Stimulated activated CD4-positive, alpha-beta T cell treated with anti-CD3 and anti-CD28 coated beads, Interleukin-12 subunit alpha, Interleukin-12 subunit beta, amount 100 ng/mL, for 4 hours (primary cell): ENCODE data around the gene RFESD.
"Not testable (repeated sequence)": the region's sequence is repeated elsewhere in the genome, so short reads cannot be mapped to it uniquely, and the experiment has no call there.

Experiments
- DNase-seq: peaks from one replicate; pipeline ENCODE4 v3.0.0-alpha.2; 2020

RFESD gene

DNA sequence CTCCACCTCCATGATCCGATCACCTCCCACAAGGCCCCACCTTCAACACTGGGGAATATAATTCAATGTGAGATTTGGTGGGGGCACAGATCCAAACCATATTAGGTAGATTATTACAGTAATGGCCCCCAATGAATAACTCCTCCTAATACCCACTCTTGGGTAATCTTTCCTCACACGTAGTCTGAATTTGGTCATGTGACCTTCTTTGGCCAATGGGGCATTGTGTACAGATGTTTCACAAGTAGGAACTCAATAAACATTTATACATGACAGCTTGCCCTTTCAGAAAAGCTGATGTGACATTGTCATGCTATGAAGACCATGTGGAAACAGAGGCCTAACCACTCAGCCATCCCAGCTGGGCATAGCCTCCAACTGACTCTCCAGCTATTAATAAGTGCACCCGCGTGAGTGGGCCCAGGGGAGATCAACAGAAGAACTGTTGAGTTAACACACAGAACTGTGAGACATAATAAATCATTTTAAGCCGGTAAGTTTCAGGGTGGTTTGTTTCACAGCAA, 16.1 kb upstream of the RFESD start:
- no peak for DNase-seq

DNA sequence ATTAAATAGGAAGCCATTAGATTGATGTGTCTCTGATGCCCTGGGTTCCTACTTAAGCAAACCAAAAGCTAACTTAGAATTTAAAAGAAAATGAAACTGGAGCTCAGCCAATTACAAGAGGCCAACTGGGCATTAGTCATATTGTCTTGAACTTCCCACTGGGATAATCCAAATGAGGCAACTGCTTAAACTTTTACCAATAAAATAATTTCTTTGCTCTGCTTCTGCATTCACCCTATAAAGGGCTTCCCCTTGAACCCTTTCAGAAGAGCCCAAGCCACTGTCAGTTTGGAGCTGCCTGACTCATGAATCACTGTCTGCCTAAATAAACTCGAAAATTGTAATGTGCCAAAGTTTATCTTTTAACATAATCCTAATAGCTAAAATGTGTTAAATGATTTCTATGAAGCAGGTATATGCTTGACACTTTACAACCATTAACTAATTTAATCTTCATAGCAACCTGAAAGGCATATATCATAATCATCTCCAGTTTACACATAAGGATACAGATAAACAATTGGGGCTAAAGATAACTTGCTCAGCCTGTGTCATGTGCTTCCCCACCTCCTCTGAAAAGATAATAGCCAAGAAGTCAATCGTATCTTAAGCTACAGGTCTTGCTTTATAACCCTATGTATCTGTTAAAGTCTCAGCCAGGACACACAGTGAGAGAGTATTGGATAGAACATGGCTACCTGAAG, 15.2 kb upstream of the RFESD start:
- DNase-seq = no peak

DNA sequence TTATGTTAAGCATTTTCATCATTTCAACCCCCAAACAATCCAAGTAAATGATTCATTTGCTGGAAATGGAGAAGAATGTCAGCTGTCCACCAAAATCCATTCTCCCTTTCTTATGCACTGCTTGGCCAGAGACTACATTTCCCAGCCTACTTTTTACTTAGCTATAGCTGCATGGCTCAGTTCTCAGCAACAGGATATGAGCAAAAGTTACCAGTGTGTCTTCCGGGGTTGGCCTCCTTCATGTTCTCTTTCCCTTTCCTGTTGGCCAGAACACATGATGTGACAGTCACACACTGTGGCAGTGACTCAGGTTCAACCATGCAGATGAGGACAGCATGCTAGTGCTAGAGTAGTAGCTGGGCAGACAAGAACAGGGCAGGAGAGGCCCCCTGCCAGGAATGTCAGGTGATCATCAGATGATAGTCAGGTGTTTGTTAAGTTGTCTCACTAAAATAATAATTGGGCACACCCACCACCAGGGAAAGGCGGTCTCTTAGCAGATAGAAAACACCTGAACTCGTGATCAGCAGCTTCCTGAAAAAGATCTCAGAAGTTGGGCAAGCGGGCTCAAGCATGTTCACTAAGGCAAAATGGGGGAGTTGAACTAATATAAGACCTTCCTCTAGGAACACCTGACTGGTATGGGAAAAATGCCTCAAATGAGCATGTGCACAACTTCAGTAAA, 14.4 kb upstream of the RFESD start:
- peak; percentile 56 for DNase-seq

DNA sequence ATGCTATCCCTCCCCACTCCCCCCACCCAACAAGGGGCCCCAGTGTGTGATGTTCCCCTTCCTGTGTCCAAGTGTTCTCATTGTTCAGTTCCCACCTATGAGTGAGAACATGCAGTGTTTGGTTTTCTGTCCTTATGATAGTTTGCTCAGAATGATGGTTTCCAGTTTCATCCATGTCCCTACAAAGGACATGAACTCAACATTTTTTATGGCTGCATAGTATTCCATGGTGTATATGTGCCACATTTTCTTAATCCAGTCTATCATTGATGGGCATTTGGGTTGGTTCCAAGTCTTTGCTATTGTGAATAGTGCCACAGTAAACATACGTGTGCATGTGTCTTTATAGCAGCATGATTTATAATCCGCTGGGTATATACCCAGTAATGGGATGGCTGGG, 13.6 kb upstream of the RFESD start:
- not testable (repeated sequence) for DNase-seq

DNA sequence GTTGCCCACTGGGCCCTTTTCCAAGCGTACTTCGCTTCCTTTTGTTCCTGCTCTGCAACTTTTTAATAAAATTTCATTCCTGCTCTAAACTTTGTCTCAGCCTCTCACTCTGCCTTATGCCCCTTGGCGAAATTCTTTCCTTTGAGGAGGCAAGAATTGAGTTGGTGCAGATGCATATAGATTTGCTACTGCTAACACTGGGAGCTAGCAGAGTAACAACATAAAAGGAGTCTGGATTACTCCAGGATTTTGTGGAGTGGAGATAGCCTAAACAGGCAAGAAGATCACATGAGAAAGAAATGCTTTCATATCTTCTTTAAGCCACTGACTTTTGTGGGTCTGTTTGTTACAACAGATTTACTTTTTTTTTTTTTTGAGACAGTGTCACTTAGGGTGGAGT, 12.9 kb upstream of the RFESD start:
- no peak for DNase-seq

DNA sequence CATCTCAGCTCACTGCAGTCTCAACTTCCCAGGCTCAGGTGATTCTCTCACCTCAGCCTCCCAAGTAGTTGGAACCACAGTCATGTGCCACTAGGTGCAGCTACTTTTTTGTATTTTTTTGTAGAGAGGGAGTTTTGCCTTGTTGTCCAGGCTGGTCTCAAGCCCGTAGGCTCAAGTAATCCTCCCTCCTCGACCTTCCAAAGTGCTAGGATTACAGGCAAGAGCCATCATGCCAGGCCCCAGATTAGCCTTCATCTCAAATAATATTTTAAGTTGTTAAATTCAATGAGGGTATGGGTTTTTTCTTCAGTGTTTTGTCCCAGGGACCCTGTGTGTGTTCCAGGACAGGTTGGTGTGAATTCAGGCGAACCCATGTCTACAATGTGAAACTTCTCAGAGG, 12.5 kb upstream of the RFESD start:
- no peak for DNase-seq

DNA sequence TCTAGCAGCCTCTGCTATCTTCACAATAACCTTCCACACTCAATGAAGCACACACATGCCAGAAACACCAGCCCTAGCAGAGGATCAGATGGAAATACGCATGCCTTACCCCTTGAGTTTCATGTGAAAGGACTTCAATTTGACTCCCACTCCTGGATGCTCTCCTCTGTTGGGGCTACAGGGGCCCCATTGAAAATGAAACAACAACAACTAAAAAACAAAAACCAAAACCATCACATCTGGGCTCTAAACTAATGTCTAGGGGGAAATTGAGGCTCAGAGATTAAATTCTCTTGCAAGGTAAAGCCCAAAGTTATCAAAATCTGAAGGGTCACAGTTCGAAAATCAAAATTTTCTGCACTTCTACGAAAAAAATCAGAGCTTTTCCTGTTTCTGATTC, 7.9 kb upstream of the RFESD start:
- DNase-seq = no peak

DNA sequence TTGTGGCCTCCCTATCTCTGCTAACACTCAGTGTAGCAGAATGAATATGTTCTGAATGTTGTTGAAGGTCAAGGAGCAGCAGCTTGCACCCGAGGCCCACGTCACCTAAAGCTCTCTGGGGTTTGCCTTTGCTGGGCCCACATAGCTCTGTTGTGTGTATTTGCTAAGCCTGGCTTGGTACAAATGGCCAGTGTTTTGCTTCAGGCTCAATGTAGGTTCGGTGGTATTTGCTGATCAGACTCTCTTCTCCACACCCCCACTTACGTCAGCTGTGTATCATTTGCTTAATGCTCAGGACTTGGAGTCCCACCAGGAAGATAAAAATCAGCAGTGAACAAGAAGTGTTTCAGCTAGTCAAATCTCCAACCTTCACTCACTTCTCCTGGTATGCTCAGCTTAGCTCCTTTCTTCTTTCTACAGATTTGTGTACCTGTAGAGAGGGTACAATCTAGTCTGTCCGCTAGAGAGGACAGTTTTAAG, 4.8 kb upstream of the RFESD start:
- DNase-seq = no peak

DNA sequence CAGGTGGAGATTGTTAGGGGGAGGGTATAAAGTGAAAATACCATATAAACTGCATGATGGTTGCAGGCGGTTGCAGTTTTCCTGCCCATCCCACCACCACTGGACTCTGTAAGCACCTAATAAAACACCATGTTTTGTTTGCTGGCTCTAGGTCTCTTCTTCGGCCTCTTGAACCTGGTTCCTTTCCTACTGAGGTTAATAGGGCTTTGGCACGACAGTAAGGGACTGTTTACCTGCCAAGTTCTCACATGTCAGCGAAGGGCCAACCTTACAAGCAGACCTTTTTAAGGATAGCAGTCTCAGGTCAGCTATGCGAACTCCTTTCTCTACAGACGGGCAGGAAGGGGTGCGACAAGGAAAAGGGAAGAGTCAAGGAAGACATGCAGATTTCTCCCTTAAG, 3.4 kb upstream of the RFESD start:
- no peak for DNase-seq

DNA sequence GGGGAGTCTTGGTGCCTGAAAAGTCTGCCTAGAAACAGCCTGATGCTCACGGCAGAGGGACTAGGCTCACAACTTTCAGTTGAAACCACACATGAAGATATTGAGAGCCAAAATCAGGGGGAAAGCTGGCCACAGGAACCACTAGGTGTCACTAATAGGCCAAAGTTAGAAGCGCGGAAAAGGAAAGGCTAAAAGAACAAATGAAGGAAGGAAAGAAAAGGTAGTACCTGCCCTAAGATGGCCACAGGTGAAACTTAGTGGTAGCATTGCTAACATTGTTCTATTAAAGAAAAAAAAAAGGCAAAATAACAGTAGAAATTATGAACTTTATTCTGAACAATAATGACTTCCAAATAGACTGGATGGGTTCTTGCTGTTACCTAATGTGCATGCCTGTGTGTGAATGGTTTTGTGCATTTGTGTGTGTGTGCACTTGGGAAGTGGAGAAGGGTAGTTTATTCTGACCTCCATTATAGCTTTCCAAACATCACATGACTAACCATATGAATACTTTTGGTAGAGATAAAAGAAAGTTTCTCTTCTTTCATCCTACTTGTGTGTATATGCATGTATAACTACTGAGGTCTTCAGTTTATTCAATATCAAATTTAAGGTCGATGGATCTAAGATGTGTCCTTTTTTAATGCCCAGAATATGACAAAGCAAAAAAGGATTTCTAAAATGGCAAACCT, 2.1 kb upstream of the RFESD start:
- no peak for DNase-seq

DNA sequence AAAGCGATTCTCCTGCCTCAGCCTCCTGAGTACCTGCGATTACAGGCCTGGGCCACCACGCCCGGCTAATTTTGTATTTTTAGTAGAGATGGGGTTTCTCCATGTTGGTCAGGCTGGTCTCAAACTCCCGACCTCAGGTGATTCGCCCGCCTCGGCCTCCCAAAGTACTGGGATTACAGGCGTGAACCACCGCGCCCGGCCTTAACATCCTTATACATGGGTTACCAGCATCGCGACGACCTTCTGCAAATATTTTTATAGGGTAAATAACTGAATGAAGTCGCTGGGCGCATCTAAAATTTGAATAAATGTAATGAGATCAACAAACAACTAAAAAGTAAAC, 380 bp upstream of the RFESD start:
- DNase-seq = not testable (repeated sequence)

DNA sequence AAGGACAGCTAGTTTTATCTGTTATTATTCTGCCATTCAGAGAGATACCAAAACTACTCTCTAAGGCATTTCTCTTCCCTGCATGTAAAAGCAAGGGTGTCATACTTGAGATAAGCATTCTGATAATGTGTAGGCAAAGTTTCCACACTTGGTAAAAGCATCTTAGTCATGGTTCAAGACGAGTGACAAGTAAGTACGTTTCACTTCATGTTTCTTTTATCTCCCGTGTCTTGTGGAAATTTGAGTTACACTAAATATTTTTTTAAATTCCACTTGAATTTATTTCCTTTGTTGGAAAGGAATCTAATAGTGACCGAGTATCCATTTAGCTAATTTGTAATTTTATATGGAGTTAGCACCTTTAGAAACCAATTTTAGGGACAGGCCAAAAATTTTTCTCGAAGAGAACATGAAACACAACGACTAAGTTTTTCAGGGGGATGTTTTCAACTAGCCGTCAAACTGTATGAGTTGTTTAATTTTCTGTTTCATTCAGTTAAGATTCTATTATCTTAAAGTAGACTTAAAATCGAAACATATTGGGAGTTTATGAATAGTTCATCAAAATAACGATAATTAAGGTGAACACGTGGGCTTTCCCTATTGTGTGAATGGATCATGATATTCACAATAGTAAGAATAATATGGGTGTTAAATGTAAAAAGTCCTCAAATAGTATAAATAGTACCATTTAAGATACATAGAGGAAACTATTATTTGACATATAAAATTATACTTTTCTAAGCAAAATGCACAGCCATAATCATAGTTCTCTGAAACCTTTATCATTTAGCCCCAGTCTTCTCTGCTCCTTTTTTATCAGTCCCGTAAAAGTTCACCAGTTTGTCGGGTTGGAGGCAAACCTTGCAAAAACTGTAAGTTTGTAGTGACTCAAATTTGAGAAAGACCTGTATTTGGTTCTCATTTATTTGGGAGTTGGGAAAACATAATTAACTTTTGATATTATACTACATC, 1.6 kb downstream of the RFESD start:
- DNase-seq = no peak

DNA sequence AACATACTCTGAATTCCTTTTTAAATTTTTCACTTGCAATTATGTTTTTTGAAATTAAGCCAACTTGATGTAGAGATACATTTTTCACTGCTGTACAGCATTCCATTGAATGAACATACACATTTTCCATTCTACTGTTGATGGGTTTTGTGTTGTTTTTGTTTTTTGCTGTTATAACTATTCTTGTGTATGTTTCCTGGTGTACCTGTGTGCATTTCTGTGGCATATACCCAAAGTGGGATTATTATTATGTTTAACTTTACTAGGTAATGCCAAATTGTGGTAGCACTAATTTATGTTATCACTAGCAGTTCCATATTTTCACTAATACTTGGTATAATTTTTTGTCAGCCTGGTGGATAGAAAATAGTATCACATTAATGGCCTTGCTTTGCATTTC, 2.7 kb downstream of the RFESD start:
- DNase-seq = no peak

DNA sequence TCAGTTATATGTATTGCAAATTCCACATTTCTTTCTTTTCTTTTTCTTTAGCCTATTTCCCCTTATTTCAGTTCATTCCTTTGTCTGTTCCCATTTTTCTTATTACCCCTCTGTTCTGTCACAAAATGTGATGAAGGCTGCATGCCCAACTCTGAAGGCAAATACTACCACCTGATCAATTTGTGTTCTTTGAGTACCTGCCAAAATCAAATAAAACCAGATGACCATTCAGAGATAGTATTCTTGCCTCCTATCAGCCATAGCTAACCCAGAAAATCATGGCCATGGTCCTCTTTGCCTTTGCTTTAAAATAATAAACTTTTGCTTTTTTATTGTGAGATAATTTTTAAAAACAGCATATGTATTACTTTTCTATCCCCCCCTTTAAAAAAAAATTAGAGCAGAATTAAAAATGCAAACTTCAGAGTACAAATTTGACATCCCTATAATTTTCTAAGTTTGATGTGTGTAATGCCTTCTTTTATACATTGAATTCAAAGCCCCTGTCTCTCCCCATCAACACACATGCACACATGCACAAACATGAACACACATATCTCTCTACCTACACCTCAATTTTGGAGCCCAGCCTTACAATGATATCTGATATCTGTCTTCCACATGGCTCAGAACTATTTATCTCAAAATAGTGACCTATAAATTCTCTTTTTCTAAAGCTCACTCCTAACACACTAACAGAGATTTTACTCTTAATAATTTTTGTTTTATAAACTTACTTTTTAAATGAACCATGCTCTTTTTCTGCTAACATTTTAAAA, 3.5 kb downstream of the RFESD start:
- no peak for DNase-seq

DNA sequence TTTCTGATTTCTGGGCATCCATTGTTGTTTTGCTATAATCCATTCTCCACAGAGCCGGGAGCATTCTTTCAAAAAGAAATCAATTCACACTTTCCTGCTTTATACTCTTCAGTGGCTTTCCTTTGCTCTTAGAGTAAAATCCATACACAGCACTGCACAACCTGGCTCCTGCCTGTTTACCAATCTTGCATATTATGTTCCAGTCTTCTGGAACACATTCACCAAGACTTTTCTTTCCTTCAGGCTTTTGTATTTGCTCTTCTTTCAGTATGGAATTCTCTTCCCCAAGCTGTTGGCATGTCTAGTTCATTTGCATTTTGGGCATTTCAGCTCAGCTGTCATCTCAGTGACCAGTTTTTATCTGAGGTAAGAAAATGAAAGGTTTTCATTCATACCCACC, 6.3 kb downstream of the RFESD start:
- no peak for DNase-seq

DNA sequence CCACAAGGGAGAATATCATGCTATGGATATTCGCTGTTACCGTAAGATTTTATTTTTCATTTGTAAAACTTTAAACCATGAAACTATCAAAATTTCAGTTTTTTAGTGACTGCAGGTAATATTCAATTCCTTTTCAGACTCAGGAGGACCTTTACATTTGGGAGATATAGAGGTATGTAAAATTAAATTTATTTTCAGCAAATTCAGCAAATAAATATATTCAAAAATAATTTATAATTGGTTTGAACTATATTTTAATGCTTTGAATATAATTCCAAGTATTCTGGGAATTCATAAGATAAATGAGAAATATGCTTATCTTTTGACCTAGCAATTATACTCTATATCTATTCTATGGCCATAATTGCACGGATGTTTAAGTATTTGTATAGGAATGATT, 7.6 kb downstream of the RFESD start:
- DNase-seq = no peak

DNA sequence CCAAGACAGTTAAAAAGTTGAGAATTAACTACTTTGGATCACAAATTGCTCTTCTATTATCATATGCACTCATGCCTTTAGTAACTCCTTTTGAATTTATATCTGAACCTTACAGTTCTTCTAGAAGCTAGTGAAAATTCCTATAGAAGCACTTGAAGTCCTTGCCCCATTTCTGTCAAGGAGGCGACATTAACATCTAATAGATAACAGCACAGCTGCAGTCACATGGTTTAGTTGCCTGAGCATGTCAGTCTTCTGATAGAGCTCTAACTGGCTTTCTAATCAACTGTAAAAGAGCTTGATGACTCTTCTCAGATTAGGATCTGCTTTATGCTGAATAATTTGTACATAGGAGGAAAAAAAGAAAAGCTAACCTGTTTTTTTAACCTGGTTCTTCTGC, 9.0 kb downstream of the RFESD start:
- no peak for DNase-seq

DNA sequence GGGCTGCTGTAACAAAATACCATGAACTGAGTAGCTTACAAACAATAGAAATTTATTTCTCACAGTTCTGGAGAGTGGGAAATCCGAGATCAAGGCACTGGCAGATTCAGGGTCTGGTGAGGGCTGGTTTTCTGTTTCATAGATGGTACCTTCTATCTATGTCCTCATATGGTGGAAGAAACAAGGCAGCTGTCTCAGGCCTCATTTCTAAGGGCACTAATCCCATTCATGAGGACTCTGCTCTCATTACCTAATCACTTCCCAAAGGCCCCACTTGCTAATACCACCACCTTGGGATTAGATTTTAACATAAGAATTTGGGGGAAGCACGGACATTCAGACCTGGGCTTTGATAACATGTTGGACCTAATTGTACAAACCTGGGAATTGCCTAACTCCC, 13.5 kb downstream of the RFESD start:
- no peak for DNase-seq

DNA sequence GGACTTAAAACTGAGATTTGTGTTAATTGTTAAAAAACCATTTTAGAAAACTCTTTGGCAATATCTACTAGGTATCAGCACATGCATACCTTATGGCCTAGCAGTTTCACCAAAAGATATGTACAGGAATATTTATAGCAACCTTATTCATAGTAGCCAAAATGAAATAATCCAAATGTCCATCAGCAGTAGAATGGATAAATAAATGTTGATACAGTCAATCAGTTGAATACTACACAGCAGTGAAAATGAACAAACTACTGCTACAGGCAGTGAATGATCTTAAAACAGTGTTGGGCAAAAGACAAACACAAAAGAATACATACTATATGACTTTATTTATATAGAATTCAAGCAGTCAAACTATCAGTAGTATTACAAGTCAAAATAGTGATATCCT, 16.4 kb downstream of the RFESD start:
- DNase-seq = no peak

DNA sequence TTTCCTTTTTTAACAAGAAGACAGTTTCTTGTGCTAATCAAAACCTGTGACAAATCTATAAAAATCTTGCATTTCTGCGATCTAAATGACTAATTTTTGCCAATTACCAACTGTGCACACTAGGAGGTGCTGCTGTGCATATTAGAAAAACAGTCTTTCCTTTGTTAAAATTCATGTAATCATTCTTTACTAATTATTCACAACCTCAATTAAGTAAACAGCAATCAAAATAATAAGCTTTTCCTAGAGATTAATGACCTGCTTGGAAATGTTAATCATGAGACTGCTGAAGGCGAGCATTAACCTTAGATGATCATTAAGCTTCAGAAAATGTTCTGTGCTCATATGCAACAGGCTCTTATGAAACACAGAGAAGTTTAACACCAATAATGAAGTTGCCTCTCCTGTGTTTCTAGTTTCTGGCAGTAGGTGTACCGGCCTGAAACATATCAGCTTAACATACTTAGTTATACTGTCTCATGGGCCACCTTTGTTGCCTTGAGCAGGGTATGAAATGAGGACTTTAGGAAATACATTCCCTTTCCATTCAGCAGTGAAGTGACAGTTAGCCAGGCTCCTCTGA, 17.7 kb downstream of the RFESD start:
- peak; percentile 18 for DNase-seq

DNA sequence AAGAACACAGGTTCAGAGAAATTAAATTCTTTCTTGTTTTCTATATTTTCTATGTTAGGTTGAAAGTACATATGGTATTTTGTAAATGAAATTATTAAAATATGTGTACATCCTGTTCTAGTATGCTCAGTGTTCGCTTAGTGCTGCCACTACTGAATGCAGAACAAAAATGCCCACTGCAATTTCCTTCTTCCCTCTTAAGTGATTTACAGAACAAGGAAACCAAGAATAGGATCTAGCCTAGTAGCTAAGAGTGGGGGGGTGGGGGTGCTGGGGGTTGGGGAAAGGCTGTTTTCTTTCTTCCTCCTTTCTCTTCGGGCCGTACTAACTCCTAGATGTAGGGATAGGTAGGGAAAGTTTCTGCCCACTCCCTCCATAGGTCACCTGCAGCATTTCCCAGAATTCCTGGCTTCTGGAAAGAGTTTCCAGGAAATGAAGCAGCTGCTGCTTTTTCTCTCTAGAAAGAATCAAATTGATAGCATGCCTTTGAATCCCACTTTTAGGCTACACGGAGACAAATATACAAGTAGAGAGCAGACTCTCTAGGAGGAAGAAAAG, 20.6 kb downstream of the RFESD start:
- no peak for DNase-seq
